Nucleus accumbens (tissue), 56 donors: ENCODE results near the gene MYBBP1A.

Experiments
- DNase-seq, 56 donors: peaks; one replicate each; lab custom pipeline; 2025; lab: John Stamatoyannopoulos, UW

Gene MYBBP1A

DNA sequence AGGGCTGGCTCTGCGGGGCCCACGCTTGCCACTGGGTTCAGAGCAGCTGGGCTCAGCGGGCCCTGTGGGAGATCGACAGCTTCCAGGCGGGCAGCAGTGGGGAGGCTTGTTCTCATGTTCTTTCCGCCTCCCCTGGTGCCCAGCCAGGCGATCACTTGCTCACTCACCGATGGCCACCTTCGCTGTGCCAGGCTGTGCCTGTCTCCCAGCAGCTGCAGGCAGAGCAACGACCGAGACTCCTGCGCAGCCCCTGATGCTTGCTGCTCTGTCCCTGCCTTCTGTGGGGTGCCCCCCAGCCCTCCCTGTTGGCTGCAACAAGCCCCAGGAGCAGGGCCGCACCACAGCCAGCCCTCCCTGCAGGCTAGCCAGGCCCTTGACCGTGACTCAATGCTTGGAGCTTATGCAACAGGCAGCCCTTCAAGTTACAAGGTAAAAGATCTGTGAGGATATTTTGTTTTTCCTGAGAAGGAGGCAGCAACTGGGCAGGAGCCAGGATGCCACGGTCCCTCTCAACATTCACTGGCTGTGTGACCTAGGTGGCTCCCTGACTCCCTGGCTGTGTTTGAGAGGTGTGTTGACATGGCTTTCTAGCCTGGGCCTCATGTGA is 66.1 kb downstream of the MYBBP1A start:
- no peak for DNase-seq
